ENCODE data around the gene MAPK1. TPM values are rescaled to one million over a fixed set of nuclear protein-coding genes. Genes with fewer than 3 reads are reported as not detected.

The MAPK1 gene
- total RNA-seq, 1 experiment from 2014 or later, result 90.3 TPM

- H2BK5ac ChIP-seq (ENCODE audit: insufficient read length, low read length), result no peak overlapping the region
- DNase-seq, result no peak
- H2BK120ac ChIP-seq (ENCODE audit: low read depth, low read length, poor library complexity, severe bottlenecking), result no peak overlapping the region
- Mint-ChIP-seq H3K4me1 (peaks cover 38 to 40% of the 10 kb centered on the region in 2 experiments), H3K9me3 (no peaks in the 10 kb centered on the region), H3K27ac (peak overlapping the region in 2 of 3 experiments; percentile 30 to 62; a peak in 3 of 7 replicates), H3K36me3 (ENCODE audit: insufficient read depth in 1 of 3, low read depth in 3 of 3) (peaks cover under 1 to 16% (median 12%) of the 10 kb centered on the region in 3 experiments; a peak in 5 of 7 replicates), H3K27me3 (ENCODE audit: low read depth) (no peaks in the 10 kb centered on the region), H3K4me3 (no peak overlapping the region; a peak in 1 of 5 replicates)
- H2BK20ac ChIP-seq (ENCODE audit: low read depth, low read length, poor library complexity, severe bottlenecking), result no peak overlapping the region
- H3K56ac ChIP-seq (ENCODE audit: insufficient read length, low read depth, low read length), result no peak overlapping the region
- H2BK15ac ChIP-seq (ENCODE audit: low read depth, low read length), result no peak overlapping the region
- no peak overlapping the region for H2AK5ac ChIP-seq (ENCODE audit: insufficient read length, low read length)
- no peak overlapping the region for H3K14ac ChIP-seq (ENCODE audit: insufficient read depth, low read length)
- no peak overlapping the region for H3K4ac ChIP-seq (ENCODE audit: low read depth, low read length)
- H4K8ac ChIP-seq (replicated peaks; ENCODE audit: insufficient read length, low read depth, low read length), result no peak overlapping the region
- H3K9me3 ChIP-seq (ENCODE audit: control insufficient read depth, low read depth, low read length), result no peaks in the 10 kb centered on the region
- no peaks in the 10 kb centered on the region for H3K27me3 ChIP-seq (ENCODE audit: insufficient read depth, low read length)
- H3T11ph ChIP-seq (ENCODE audit: low read length), result no peak overlapping the region
- peaks cover 2% of the 10 kb centered on the region for H3K4me1 ChIP-seq (ENCODE audit: insufficient read depth, low read length)
- H3K9ac ChIP-seq (ENCODE audit: extremely low read depth, insufficient read length, low read length), result no peak overlapping the region
- H3K4me2 ChIP-seq (ENCODE audit: insufficient read depth, insufficient read length, low read length), result no peak overlapping the region
- TF ChIP-seq CTCF (conservative IDR thresholded peaks at IDR 0.05), result no peak
- H3K23ac ChIP-seq (ENCODE audit: insufficient read length, low read depth, low read length), result no peak overlapping the region
- H4K20me1 ChIP-seq (ENCODE audit: control insufficient read depth, insufficient read depth, insufficient read length), result no peaks in the 10 kb centered on the region
- peaks cover 65% of the 10 kb centered on the region; the same call in 1 of the 2 replicates for H3K79me2 ChIP-seq (ENCODE audit: insufficient read depth, low read length)
- H4K5ac ChIP-seq (ENCODE audit: insufficient read length, low read depth, low read length), result no peak overlapping the region
- no peak overlapping the region for H2BK12ac ChIP-seq (ENCODE audit: insufficient read length, low read depth, low read length)
- no peak overlapping the region for H3K18ac ChIP-seq (ENCODE audit: insufficient read length, low read depth, low read length)
- H3K27ac ChIP-seq (ENCODE audit: insufficient read length, low read depth, low read length), result no peak overlapping the region
- H3K23me2 ChIP-seq (ENCODE audit: insufficient read length, low read depth, low read length, poor library complexity, severe bottlenecking), result no peaks in the 10 kb centered on the region
- H2AFZ ChIP-seq (ENCODE audit: low read length), result no peak overlapping the region
- no CpG with 5 or more reads among the region's 10 CpGs for WGBS (ENCODE audit: extremely low coverage, insufficient read length, low lambda C conversion rate)
- peaks cover 13% of the 10 kb centered on the region for H3K79me1 ChIP-seq (ENCODE audit: insufficient read depth, low read depth, low read length, poor library complexity, severe bottlenecking)
- no peak overlapping the region for H4K91ac ChIP-seq (ENCODE audit: insufficient read length, low read depth, low read length)
These were observed 11.2 kb downstream of the MAPK1 start for GRCh38 chr22:21856197-21856596.

Measured in H9 (cell line).